ENCODE results near the gene GDF7.
"Not testable (repeated sequence)": the region's sequence is repeated elsewhere in the genome, so short reads cannot be mapped to it uniquely, and the experiment has no call there.

The GDF7 gene

DNA sequence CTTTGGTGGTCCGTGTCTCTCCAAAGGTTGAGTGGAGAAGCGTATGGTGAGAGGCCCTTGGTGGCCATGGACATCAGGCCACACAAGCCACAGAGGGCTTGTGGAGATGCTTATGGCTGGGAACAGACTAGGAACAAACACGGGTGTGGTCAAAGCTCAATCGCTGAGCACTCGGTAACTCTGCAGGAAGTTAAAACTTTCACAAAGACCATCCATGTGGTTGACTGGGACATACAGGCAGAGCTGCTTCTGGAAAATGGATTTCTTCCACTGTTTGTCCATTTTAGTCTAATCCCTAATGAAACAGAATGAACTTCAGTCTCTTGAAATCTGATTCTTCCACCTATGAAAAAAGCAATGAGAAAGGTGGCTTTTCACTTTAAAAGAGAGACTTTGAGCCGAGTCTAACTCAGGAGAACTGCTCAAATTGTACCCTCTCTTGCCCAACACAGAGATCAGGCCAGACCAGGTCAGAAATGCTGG lies 17.7 kb downstream of the GDF7 start:
- no peak for TF ChIP-seq POLR2A (IDR thresholded peaks at IDR 0.05; ENCODE audit: low read depth, low read length)
- DNase-seq (ENCODE audit: insufficient read length, low spot score) (no peak), FAIRE-seq (no peak)

- DNase-seq (ENCODE audit: insufficient read length, low spot score) (no peak), FAIRE-seq (no peak)
- no peak for TF ChIP-seq POLR2A (IDR thresholded peaks at IDR 0.05; ENCODE audit: low read depth, low read length)
Measured at GRCh38 chr2:20687260-20687832, 20.4 kb downstream of the GDF7 start.

GRCh38 chr2:20689428-20690264 lies 22.7 kb downstream of the GDF7 start:
- TF ChIP-seq POLR2A (IDR thresholded peaks at IDR 0.05; ENCODE audit: low read depth, low read length) = no peak
- FAIRE-seq (no peak), DNase-seq (ENCODE audit: insufficient read length, low spot score) (no peak)

DNA sequence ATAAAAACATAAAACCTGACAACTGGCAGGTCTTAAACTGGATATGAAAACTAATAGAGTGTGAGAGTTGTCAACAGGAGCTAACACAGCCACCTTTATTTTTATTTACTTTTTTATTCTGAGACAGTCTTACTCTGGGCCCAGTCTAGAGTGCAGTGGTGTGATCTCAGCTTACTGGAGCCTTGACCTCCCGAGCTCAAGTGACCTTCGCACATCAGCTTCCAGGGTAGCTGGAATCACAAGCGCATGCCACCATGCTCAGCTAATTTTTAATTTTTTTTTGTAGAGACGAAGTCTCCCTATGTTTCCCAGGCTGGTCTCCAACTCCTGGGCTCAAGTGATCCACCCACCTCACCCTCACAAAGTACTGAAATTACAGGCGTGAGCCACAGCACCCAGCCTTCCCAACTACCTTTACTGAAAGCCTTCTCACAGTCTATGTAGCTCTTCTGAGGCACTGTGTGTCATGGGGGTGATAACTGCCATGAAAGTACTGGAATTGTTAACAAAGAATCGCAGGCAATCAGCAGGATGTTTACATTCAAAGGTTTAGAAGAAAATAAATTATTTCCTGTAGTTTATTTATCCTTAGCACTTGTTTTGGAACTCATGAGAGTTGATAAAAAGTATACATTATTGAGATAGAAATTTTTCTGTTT lies 24.3 kb downstream of the GDF7 start:
- no peak for TF ChIP-seq POLR2A (IDR thresholded peaks at IDR 0.05; ENCODE audit: low read depth, low read length)
- no peak for FAIRE-seq
- DNase-seq (ENCODE audit: insufficient read length, low spot score) = no peak

DNA sequence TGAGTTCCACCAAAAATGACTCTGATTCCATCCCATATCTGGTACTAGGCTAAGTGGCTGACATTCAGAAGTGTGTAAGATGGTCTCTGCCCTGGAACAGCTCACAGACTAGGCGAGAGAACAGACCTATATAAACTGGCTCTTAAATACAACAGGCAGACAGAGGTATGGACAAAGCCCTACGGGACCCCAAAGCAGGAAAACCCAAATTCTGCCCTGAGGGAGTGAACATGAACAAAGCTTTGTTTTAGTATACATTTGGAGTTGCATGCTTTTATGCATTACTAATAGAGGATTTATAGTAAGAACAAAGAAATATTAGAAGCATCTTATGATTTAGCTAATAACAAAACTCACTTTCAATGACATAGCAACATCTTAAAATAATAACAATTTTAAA lies 25.1 kb downstream of the GDF7 start:
- FAIRE-seq (no peak), DNase-seq (ENCODE audit: insufficient read length, low spot score) (no peak)
- no peak for TF ChIP-seq POLR2A (IDR thresholded peaks at IDR 0.05; ENCODE audit: low read depth, low read length)

DNA sequence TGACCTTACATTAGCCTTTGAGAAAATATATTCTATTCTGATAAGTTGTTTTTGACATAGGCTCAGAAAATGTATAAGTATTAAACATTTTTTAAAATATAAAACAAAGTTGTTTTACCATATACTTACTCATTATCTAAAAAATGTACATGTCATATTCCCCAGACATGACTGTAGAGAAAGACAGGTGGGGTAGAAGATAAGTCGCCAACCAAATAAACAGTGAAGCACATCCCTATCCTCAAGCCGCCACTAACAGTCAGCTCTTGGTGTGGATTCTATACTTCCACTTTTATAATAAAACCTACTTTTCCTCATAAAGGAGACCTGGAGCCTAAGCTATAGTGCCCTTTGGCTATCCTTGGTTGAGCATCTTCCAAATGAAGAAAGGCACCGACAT lies 26.4 kb downstream of the GDF7 start:
- TF ChIP-seq POLR2A (IDR thresholded peaks at IDR 0.05; ENCODE audit: low read depth, low read length) = no peak
- FAIRE-seq = no peak
- no peak for DNase-seq (ENCODE audit: insufficient read length, low spot score)

DNA sequence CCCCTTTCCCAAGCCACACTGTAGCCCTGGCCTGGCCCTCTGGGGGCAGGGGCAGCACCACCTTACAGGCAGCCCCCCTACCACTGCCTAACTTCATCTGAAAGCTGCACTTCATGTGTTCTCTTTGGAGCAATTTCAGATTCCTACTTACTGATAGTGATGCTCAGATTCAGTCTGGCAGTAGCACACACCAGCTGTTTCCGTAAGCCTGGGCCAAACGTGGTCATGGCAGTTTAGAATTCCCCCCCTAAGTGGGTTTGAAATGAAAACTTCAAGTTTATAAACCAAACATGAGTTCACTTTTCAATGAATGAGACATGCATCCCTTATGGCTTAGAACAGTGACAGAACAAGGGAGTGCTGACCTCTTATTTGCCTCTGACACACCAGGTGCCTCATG lies 29.4 kb downstream of the GDF7 start:
- TF ChIP-seq POLR2A (IDR thresholded peaks at IDR 0.05; ENCODE audit: low read depth, low read length) = no peak
- DNase-seq (ENCODE audit: insufficient read length, low spot score) (no peak), FAIRE-seq (no peak)

- DNase-seq (ENCODE audit: insufficient read length, low spot score) (no peak), FAIRE-seq (no peak)
- TF ChIP-seq POLR2A (IDR thresholded peaks at IDR 0.05; ENCODE audit: low read depth, low read length) = no peak
Measured at GRCh38 chr2:20697322-20697934, 30.5 kb downstream of the GDF7 start.

DNA sequence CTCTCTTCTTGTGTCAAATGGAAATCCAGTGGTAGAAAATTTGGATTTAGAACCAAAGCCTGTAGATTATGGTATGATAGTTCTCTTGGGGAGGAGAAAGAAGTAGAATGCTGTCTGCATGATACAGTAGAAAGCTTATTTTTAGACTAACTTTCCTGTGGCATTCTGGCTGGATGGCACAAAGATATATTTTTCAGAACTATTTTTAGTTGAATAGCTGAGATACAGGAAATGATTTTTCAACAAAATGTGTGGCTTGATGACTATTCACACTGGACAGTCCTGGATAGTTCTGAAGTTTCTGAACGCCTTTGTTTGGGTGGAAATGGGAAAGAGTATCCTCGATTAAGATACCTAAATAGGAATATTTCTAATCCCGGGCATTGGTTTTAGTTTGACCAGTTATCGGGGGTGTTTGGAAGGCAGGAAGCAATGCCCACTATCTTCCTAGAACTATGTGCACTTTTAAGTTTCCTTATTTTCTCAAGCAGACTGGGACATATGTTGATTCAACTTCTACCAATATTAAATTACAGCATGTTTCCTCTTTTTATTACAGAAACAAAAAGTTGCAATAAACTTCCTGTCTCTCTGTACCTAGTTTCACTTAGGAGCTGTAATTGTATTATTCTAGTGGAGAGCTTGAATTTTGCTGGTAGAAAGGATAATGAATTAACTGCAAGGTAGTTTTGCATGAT lies 32.1 kb downstream of the GDF7 start:
- TF ChIP-seq POLR2A (IDR thresholded peaks at IDR 0.05; ENCODE audit: low read depth, low read length) = no peak
- DNase-seq (ENCODE audit: insufficient read length, low spot score) = no peak
- no peak for FAIRE-seq

GRCh38 chr2:20702563-20702962 lies 35.6 kb downstream of the GDF7 start:
- TF ChIP-seq POLR2A (IDR thresholded peaks at IDR 0.05; ENCODE audit: low read depth, low read length) = no peak
- DNase-seq (ENCODE audit: insufficient read length, low spot score) (no peak), FAIRE-seq (no peak)

DNA sequence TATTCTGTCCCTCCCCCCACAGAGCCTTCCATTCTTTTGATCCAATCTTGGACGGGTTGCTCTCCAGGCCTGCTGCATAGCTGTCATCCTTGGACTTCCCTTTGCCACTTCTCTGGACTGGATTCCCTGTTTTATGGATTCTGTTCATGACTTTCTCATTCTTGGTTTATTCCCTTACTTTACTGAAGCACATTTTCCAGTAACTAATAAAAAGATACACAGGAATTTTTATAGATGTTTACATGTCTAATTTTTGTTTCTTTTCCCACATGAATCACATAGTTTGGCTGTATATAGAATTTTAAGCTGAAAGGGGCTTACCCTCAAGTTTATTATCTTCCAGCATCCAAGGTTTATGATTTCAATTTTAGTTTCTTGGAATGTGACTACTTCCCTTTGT lies 37.9 kb downstream of the GDF7 start:
- no peak for FAIRE-seq
- TF ChIP-seq POLR2A (IDR thresholded peaks at IDR 0.05; ENCODE audit: low read depth, low read length) = no peak
- no peak for DNase-seq (ENCODE audit: insufficient read length, low spot score)

GRCh38 chr2:20706217-20706616 lies 39.3 kb downstream of the GDF7 start:
- no peak for DNase-seq (ENCODE audit: insufficient read length, low spot score)

DNA sequence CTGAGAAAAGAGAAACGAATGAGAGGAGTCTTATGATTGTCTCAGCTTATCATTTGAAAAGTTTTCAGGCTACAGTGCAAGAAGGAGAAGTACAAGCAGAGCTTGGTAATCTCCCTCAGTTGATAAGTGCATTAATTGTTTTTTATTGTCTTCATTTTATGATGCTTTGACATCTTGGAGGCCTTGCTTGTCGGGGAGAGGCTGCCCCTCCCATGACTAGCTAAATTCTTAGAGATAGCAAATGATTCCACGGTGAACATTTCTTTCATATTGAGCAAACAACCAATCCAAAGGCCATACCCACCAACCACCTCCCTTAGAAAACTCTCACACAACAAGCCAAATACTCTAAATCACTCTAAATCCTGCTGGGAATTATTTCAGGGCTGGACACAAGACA lies 39.8 kb downstream of the GDF7 start:
- FAIRE-seq (no peak), DNase-seq (ENCODE audit: insufficient read length, low spot score) (no peak)
- TF ChIP-seq POLR2A (IDR thresholded peaks at IDR 0.05; ENCODE audit: low read depth, low read length) = no peak

More at GRCh38 chr2:20706217-20706616, 39.3 kb downstream of the GDF7 start:
- no peak for TF ChIP-seq POLR2A (IDR thresholded peaks at IDR 0.05; ENCODE audit: low read depth, low read length)
- FAIRE-seq = no peak

GRCh38 chr2:20707601-20708000 lies 40.7 kb downstream of the GDF7 start:
- FAIRE-seq (no peak), DNase-seq (ENCODE audit: insufficient read length, low spot score) (no peak)
- no peak for TF ChIP-seq POLR2A (IDR thresholded peaks at IDR 0.05; ENCODE audit: low read depth, low read length)

GRCh38 chr2:20711641-20712040 lies 44.7 kb downstream of the GDF7 start:
- not testable (repeated sequence) for DNase-seq (ENCODE audit: insufficient read length, low spot score); FAIRE-seq

DNA sequence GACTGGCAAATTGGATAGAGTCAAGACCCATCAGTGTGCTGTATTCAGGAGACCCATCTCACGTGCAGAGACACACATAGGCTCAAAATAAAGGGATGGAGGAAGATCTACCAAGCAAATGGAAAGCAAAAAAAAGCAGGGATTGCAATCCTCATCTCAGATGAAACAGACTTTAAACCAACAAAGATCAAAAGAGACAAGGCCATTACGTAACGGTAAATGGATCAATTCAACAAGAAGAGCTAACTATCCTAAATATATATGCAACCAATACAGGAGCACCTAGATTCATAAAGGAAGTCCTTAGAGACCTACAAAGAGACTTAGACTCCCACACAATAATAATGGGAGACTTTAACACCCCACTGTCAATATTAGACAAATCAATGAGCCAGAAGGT lies 46.6 kb downstream of the GDF7 start:
- DNase-seq (ENCODE audit: insufficient read length, low spot score); FAIRE-seq: not testable (repeated sequence)

- not testable (repeated sequence) for DNase-seq (ENCODE audit: insufficient read length, low spot score); FAIRE-seq
Measured at GRCh38 chr2:20714412-20714811, 47.5 kb downstream of the GDF7 start.

DNA sequence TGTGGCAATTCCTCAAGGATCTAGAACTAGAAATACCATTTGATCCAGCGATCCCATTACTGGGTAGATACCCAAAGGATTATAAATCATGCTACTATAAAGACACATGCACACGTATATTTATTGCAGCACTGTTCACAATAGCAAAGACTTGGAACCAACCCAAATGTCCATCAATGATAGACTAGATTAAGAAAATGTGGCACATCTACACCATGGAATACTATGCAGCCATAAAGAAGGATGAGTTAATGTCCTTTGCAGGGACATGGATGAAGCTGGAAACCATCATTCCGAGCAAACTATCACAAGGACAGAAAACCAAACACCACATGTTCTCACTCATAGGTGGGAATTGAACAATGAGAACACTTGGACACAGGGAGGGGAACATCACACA lies 49.2 kb downstream of the GDF7 start:
- not testable (repeated sequence) for FAIRE-seq; DNase-seq (ENCODE audit: insufficient read length, low spot score)

All from H54 (cell line).